Measurements from ENCODE around the gene MRPL41.
"Not testable (repeated sequence)": the region's sequence is repeated elsewhere in the genome, so short reads cannot be mapped to it uniquely, and the experiment has no call there.

The MRPL41 gene

DNA sequence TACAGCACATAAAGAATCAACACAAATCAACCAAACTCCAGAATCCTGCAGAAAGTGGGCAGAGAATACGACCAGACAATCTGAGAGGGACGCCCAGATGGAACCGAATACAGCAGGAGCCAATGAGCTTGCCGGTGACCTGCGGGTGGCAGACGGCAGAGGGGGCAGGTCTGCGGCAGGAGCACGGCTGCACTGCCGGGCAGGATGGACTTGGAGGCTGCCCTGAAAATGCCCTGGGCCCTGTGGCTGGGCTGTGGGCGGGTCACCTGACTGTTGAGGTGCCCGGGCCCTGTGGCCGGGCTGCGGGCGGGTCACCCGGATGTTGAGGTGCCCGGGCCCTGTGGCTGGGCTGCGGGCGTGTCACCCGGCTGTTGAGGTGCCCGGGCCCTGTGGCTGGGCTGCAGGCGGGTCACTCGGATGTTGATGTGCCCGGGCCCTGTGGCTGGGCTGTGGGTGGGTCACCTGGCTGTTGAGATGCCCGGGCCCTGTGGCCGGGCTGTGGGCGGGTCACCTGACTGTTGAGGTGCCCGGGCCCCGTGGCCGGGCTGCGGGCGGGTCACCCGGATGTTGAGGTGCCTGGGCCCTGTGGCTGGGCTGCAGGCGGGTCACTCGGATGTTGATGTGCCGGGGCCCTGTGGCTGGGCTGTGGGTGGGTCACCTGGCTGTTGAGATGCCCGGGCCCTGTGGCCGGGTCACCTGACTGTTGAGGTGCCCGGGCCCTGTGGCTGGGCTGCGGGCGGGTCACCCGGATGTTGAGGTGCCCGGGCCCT is 37.7 kb upstream of the MRPL41 start:
- not testable (repeated sequence) for H3K36me3 ChIP-seq (ENCODE audit: control insufficient read depth, insufficient read depth, low read length); H3K9me3 ChIP-seq (ENCODE audit: control insufficient read depth, low read length); H3K4me3 ChIP-seq (ENCODE audit: extremely low read depth, insufficient read depth, low read length, poor library complexity, severe bottlenecking); H3K27ac ChIP-seq (ENCODE audit: low read depth, low read length, severe bottlenecking); H3K4me1 ChIP-seq (ENCODE audit: control insufficient read depth, insufficient read depth, low read length, poor library complexity, severe bottlenecking)
- WGBS, 2 experiments (ENCODE audit: insufficient coverage in 2 of 2) = 88 to 92% methylated on average over 29 to 30 of the region's 42 CpGs

DNA sequence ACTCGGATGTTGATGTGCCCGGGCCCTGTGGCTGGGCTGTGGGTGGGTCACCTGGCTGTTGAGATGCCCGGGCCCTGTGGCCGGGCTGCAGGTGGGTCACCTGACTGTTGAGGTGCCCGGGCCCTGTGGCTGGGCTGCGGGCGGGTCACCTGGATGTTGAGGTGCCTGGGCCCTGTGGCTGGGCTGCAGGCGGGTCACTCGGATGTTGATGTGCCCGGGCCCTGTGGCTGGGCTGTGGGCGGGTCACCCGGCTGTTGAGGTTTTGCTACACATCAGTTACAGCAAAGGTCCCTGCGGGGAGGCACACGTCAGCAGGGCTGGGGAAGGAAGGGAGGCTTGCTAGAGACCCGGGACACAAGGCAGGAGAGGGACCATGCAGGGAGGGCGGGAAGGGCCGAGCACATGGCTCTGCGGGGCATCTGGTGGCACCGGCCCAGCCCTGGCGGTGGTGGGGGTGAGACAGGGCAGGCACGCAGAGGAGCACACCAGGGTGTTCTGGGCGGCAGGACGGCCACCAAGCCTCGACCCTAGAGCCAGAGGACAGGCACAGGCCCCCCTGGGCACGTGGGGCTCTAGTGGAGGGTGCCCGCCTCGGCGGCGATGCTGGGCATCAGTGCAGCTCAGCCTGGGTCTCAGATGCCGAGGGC is 36.9 kb upstream of the MRPL41 start:
- H3K27ac ChIP-seq (ENCODE audit: low read depth, low read length, severe bottlenecking) = no peak overlapping the region
- no peaks in the 10 kb centered on the region for H3K36me3 ChIP-seq (ENCODE audit: control insufficient read depth, insufficient read depth, low read length)
- H3K4me1 ChIP-seq (ENCODE audit: control insufficient read depth, insufficient read depth, low read length, poor library complexity, severe bottlenecking) = no peaks in the 10 kb centered on the region
- no peak overlapping the region for H3K4me3 ChIP-seq (ENCODE audit: extremely low read depth, insufficient read depth, low read length, poor library complexity, severe bottlenecking)
- H3K9me3 ChIP-seq (ENCODE audit: control insufficient read depth, low read length) = no peaks in the 10 kb centered on the region
- 85 to 92% methylated on average over 26 to 27 of the region's 30 CpGs for WGBS, 2 experiments (ENCODE audit: insufficient coverage in 2 of 2)

DNA sequence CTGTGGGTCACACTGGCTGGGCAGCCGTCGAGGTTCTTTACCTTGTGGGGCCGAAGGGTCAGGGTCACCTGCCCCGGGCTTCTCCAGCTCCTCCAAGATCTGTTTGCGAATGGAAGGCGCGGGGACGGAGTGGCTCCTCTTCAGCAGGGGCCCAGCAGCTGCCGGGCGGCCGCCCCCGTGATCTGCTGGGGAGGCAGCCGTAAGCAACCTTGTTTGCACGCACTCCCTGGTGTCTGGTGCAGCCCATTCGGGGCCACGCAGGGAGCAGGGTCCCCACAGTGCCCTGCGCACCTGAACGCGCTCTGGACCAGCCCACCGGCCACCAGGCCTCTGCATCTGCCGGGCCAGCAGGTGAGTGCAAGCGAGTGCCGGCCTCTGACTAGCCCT is 36.3 kb upstream of the MRPL41 start:
- Histone ChIP-seq H3K4me3 (ENCODE audit: extremely low read depth, insufficient read depth, low read length, poor library complexity, severe bottlenecking) (no peak overlapping the region), H3K9me3 (ENCODE audit: control insufficient read depth, low read length) (no peaks in the 10 kb centered on the region), H3K4me1 (ENCODE audit: control insufficient read depth, insufficient read depth, low read length, poor library complexity, severe bottlenecking) (no peaks in the 10 kb centered on the region), H3K36me3 (ENCODE audit: control insufficient read depth, insufficient read depth, low read length) (no peaks in the 10 kb centered on the region), H3K27ac (ENCODE audit: low read depth, low read length, severe bottlenecking) (no peak overlapping the region)
- 88 to 89% methylated on average over 20 to 22 of the region's 23 CpGs for WGBS, 2 experiments (ENCODE audit: insufficient coverage in 2 of 2)

DNA sequence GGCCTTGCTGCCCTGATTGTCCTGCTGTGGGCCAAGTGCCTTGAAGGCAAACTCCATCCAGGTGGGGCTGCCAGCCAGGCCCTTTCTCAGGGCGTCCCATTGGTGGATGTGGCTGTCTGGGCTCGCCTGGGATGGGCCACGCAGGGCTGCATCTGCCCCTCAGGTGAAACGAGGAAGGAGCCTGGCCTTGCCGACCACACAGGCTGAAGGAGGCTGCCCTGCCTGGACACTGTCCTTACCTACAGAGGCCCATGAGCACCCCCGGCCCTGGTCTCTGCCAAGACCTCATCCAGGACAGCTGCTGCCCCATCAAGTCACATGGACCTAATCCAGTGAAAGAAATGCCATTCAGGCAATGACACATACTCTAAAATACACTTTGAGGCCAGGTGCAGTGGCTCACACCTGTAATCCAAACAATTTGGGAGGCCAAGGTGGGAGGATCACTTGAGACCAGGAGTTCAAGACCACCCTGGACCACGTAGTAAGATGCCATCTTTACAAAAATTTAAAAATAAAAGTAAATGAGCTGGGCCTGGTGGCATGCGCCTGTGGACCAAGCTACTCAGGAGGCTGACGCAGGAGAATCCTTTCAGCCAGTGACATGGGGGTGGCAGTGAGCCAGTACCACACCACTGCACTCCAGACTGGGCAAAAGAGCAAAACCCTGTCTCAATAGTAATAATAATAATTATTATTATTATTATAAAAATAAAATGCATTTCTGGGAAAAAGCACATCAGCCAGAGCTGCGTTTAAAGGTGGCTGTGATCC is 35.3 kb upstream of the MRPL41 start:
- H3K36me3 ChIP-seq (ENCODE audit: control insufficient read depth, insufficient read depth, low read length) = no peaks in the 10 kb centered on the region
- no peak overlapping the region for H3K4me3 ChIP-seq (ENCODE audit: extremely low read depth, insufficient read depth, low read length, poor library complexity, severe bottlenecking)
- H3K27ac ChIP-seq (ENCODE audit: low read depth, low read length, severe bottlenecking) = no peak overlapping the region
- no peaks in the 10 kb centered on the region for H3K9me3 ChIP-seq (ENCODE audit: control insufficient read depth, low read length)
- H3K4me1 ChIP-seq (ENCODE audit: control insufficient read depth, insufficient read depth, low read length, poor library complexity, severe bottlenecking) = no peaks in the 10 kb centered on the region
- WGBS, 2 experiments (ENCODE audit: insufficient coverage in 2 of 2) = 79 to 88% methylated on average over 8 to 9 of the region's 10 CpGs

DNA sequence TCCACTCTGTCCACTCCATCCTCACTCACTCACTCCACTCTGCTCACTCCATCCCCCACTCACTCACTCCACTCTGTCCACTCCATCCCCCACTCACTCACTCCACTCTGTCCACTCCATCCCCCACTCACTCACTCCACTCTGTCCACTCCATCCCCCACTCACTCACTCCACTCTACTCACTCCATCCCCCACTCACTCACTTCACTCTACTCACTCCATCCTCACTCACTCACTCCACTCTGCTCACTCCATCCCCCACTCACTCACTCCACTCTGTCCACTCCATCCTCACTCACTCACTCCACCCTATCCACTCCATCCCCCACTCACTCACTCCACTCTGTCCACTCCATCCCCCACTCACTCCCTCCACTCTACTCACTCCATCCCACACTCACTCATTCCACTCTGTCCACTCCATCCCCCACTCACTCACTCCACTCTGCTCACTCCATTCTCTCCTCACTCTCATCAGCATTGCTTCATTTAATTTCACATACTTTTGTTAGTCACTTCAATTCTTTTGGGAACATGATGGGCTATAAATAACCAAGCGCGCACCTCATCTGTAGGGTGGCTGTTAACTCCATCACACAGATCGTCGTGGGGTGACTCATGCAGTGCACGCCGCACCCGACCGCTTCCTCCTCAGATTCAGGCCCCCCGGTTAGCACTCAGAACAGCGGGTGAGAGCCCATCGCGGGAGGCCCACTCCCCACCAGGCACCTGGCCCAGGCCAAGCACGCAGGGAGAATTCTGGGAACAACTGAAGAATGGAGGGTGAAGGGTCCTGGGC is 32.8 kb upstream of the MRPL41 start:
- not testable (repeated sequence) for H3K4me1 ChIP-seq (ENCODE audit: control insufficient read depth, insufficient read depth, low read length, poor library complexity, severe bottlenecking); H3K36me3 ChIP-seq (ENCODE audit: control insufficient read depth, insufficient read depth, low read length); H3K4me3 ChIP-seq (ENCODE audit: extremely low read depth, insufficient read depth, low read length, poor library complexity, severe bottlenecking); H3K27ac ChIP-seq (ENCODE audit: low read depth, low read length, severe bottlenecking); H3K9me3 ChIP-seq (ENCODE audit: control insufficient read depth, low read length)
- 95% methylated on average over 12 to 13 of the region's 13 CpGs for WGBS, 2 experiments (ENCODE audit: insufficient coverage in 2 of 2)

DNA sequence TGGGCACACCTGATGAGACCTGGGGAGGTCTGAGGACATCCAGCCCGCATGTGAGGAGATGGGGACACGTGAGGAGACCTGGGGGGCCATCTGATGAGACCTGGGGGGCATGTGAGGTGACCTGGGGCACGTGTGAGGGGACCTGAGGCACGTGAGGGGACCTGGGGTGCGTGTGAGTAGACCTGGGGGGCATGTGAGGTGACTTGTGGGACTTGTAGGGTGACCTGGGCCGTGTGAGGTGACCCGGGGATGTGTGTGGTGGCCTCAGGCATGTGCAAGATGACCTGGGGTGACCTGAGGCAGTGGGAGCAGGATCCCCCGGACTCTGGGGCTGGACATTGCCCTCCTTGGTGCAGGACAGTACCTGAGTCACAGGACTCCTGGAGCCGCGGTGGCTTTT is 32.1 kb upstream of the MRPL41 start:
- Histone ChIP-seq H3K27ac (ENCODE audit: low read depth, low read length, severe bottlenecking) (no peak overlapping the region), H3K4me1 (ENCODE audit: control insufficient read depth, insufficient read depth, low read length, poor library complexity, severe bottlenecking) (no peaks in the 10 kb centered on the region), H3K36me3 (ENCODE audit: control insufficient read depth, insufficient read depth, low read length) (no peaks in the 10 kb centered on the region), H3K4me3 (ENCODE audit: extremely low read depth, insufficient read depth, low read length, poor library complexity, severe bottlenecking) (no peak overlapping the region), H3K9me3 (ENCODE audit: control insufficient read depth, low read length) (no peaks in the 10 kb centered on the region)
- WGBS, 2 experiments (ENCODE audit: insufficient coverage in 2 of 2) = 91 to 92% methylated on average over 7 to 10 of the region's 10 CpGs

DNA sequence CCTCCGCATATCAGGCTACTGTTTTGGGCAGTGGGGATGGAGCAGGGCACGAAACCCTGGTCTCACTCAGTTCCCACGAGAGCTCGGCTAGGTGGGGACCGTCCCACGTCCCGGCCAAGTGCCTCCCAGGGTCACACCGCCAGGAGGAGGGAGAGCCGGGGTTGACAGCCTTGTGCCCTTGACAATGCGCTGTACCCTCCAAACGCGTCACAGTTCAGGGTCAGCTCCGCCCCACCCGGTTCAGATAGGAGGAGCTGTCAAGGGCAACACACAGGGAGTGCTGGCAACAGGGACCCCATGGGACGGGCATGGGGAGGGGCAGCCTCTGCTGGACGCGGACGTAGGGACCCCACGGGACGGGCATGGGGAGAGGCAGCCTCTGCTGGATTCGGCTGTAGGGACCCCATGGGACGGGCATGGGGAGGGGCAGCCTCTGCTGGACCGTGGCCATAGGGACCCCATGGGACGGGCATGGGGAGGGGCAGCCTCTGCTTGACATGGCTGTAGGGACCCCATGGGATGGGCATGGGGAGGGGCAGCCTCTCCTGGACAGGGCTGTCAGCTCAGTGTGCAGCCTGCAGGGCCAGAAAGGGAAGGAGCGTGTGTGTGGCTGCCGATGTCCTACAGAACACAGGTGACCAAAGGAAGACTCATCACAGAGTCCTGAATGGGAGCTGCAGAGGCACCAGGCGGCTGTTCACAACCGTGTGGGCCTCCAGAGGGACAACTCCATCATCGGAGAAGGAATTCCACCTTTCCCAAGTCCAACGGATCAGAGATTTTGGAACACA is 30.9 kb upstream of the MRPL41 start:
- WGBS, 2 experiments (ENCODE audit: insufficient coverage in 2 of 2) = 83 to 85% methylated on average over 29 of the region's 30 CpGs
- H3K4me1 ChIP-seq (ENCODE audit: control insufficient read depth, insufficient read depth, low read length, poor library complexity, severe bottlenecking) = no peaks in the 10 kb centered on the region
- H3K4me3 ChIP-seq (ENCODE audit: extremely low read depth, insufficient read depth, low read length, poor library complexity, severe bottlenecking) = no peak overlapping the region
- H3K9me3 ChIP-seq (ENCODE audit: control insufficient read depth, low read length) = no peaks in the 10 kb centered on the region
- no peak overlapping the region for H3K27ac ChIP-seq (ENCODE audit: low read depth, low read length, severe bottlenecking)
- H3K36me3 ChIP-seq (ENCODE audit: control insufficient read depth, insufficient read depth, low read length) = no peaks in the 10 kb centered on the region

DNA sequence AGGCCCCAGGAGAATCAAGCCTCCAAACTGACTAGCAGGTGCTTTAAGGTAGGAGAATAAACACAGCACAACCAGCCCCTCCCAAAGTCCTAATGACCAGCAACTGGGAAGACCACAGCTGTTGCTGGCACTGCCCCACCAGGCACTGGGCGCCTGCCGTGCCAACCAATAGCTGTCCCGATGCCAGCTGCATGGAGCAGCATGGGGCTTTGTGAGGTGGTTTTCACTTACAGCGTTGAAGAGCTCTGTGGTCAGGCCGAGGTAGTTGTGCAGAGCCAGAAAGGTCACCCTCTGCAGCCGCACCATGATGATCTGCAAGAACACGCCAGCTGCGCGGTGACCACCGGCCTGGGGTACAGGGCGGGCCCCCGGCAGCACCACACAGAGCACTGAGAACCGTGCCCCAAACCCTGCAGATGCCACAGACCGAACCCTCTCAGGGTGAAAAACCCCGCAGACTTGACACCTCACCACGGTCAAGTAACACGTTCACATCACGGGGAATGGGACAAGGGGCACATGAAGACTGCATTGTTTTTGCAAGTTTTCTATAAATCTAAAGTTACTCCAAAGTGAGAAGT is 30.2 kb upstream of the MRPL41 start:
- Histone ChIP-seq H3K27ac (ENCODE audit: low read depth, low read length, severe bottlenecking) (no peak overlapping the region), H3K4me3 (ENCODE audit: extremely low read depth, insufficient read depth, low read length, poor library complexity, severe bottlenecking) (no peak overlapping the region), H3K9me3 (ENCODE audit: control insufficient read depth, low read length) (no peaks in the 10 kb centered on the region), H3K36me3 (ENCODE audit: control insufficient read depth, insufficient read depth, low read length) (no peaks in the 10 kb centered on the region), H3K4me1 (ENCODE audit: control insufficient read depth, insufficient read depth, low read length, poor library complexity, severe bottlenecking) (no peaks in the 10 kb centered on the region)
- WGBS, 2 experiments (ENCODE audit: insufficient coverage in 2 of 2) = 94 to 95% methylated on average over 16 of the region's 18 CpGs

DNA sequence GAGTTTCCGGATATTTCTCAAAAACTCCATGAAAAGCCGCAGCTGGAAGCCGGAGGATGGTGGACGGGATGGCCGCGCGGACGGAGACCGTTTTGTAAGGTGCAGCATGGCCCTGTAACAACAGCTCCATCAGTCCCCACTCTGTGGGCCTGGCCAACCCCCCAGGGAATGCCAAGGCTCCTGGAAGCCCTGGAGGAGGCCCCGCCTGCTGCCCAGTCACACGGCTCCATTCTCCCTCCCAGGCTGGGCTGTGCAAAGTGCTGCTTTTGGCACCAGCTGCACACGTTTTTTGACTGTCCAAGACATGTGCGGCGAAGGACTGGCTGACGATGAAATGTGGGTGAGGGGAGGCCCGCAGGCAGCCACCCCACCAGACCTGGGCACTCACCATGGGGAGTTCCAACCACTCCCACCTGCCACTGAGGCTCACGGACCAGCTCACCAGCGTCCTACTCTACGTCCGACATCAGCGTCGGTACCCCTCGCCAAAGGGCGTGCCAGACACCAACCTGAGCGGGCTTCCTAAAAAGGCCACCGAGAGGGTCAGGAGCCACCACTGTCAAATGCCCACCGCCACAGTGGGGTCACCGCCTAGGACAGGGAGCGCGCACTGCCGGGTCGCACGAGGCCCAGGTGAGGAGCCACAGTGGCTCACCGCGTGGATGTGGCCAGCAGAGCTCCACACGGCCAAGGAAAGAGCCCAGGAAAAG is 28.8 kb upstream of the MRPL41 start:
- Histone ChIP-seq H3K4me1 (ENCODE audit: control insufficient read depth, insufficient read depth, low read length, poor library complexity, severe bottlenecking) (no peaks in the 10 kb centered on the region), H3K9me3 (ENCODE audit: control insufficient read depth, low read length) (no peaks in the 10 kb centered on the region), H3K4me3 (ENCODE audit: extremely low read depth, insufficient read depth, low read length, poor library complexity, severe bottlenecking) (no peak overlapping the region), H3K27ac (ENCODE audit: low read depth, low read length, severe bottlenecking) (no peak overlapping the region), H3K36me3 (ENCODE audit: control insufficient read depth, insufficient read depth, low read length) (no peaks in the 10 kb centered on the region)
- WGBS, 2 experiments (ENCODE audit: insufficient coverage in 2 of 2) = 92 to 94% methylated on average over 33 to 35 of the region's 36 CpGs

Measured in mesodermal cell (in vitro differentiated cells).